Neural crest cell (in vitro differentiated cells): Measurements from ENCODE around the gene MSANTD3. TPM values are rescaled to one million over a fixed set of nuclear protein-coding genes. Genes with fewer than 3 reads are reported as not detected.
A peak's percentile ranks its signal among the peaks of the same experiment; 100 is the strongest.

Source experiments
- DNase-seq: peaks from one replicate; pipeline ENCODE4 v3.0.0; 2021; ENCODE audit warnings: low read depth, mixed read lengths, low spot score
- H3K27ac Mint-ChIP-seq: one replicate; pipeline ENCODE4 v1.8.0; 2021; ENCODE audit warnings: mild to moderate bottlenecking, mixed read lengths; ENCODE audit not compliant: unreplicated experiment
- H3K27me3 Mint-ChIP-seq: 2 replicates; pipeline ENCODE4 v1.8.0; 2021; ENCODE audit warnings: low read depth, mild to moderate bottlenecking, mixed read lengths
- H3K36me3 Mint-ChIP-seq: 2 replicates; pipeline ENCODE4 v1.8.0; 2021; ENCODE audit warnings: low read depth, mild to moderate bottlenecking, mixed read lengths
- H3K4me1 Mint-ChIP-seq: 2 replicates; pipeline ENCODE4 v1.8.0; 2021; ENCODE audit warnings: mixed read lengths
- H3K4me3 Mint-ChIP-seq: one replicate; pipeline ENCODE4 v1.8.0; 2021; ENCODE audit warnings: mild to moderate bottlenecking, mixed read lengths
- H3K9me3 Mint-ChIP-seq: 2 replicates; pipeline ENCODE4 v1.8.0; 2021; ENCODE audit warnings: mixed read lengths
- total RNA-seq: library from RNA; stranded (reverse); gene quantifications from 2 replicates; pipeline ENCODE4 v1.2.1, GENCODE V29; 2021
- TF ChIP-seq, protein P1 (sequence below): fragments of 200-600 bp; sonication (generic); conservative IDR thresholded peaks from 2 replicates; pipeline ENCODE4 v1.5.0; 2021; ENCODE audit warnings: antibody characterized with exemption, mild to moderate bottlenecking

Gene MSANTD3
- total RNA-seq, 1 donor from 2014 or later, result 50.1 TPM

DNA sequence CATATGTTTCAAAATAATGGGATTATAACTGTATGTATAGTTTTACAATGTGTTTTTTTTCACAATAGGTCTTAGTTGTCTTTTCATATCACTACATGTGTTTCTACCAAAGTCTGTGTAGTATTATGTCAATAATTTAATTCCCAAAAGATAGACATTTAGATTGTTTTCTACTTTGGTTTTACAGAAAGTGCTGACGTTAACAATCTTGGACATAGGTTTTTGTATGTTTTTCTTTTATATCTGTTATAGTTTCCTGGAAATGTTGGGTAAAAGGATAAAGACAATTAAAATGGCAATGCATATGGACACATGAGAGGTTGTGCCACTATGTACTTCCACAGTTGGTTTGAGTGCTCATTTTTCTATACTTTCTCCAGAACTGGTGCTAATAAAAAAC, 61.2 kb downstream of the MSANTD3 start:
- Mint-ChIP-seq H3K4me1 (peaks cover 29% of the 10 kb centered on the region), H3K27ac (no peak overlapping the region), H3K4me3 (no peak overlapping the region), H3K36me3 (peaks cover 5% of the 10 kb centered on the region), H3K27me3 (no peaks in the 10 kb centered on the region), H3K9me3 (no peaks in the 10 kb centered on the region)
- TF ChIP-seq, protein P1, sequence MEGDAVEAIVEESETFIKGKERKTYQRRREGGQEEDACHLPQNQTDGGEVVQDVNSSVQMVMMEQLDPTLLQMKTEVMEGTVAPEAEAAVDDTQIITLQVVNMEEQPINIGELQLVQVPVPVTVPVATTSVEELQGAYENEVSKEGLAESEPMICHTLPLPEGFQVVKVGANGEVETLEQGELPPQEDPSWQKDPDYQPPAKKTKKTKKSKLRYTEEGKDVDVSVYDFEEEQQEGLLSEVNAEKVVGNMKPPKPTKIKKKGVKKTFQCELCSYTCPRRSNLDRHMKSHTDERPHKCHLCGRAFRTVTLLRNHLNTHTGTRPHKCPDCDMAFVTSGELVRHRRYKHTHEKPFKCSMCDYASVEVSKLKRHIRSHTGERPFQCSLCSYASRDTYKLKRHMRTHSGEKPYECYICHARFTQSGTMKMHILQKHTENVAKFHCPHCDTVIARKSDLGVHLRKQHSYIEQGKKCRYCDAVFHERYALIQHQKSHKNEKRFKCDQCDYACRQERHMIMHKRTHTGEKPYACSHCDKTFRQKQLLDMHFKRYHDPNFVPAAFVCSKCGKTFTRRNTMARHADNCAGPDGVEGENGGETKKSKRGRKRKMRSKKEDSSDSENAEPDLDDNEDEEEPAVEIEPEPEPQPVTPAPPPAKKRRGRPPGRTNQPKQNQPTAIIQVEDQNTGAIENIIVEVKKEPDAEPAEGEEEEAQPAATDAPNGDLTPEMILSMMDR, result no peak
- DNase-seq, result no peak

DNA sequence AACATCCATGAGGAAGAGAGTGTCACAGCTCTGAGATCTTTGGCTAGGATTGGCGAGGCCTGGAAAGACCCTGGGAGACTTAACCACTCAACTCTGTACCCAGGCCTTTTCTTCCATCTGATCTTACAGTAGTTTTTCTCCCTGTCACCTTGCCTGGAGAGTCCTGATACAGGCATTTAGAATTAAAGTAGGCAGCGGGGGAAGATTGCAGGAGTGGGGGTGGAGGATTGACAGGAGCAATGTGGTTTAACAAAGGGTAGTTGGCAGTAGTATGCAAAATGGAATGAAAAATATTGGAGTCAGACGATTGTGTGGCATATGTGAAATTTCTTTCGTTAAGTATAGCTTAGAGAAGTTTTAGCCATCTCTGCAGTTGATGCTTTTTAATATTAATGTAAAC, 62.9 kb downstream of the MSANTD3 start:
- Mint-ChIP-seq H3K4me3 (no peak overlapping the region), H3K4me1 (peaks cover 40% of the 10 kb centered on the region), H3K27ac (peak overlapping the region; percentile 74), H3K27me3 (no peaks in the 10 kb centered on the region), H3K9me3 (no peaks in the 10 kb centered on the region), H3K36me3 (peaks cover 5% of the 10 kb centered on the region)
- no peak for DNase-seq
- TF ChIP-seq, protein P1, result no peak

DNA sequence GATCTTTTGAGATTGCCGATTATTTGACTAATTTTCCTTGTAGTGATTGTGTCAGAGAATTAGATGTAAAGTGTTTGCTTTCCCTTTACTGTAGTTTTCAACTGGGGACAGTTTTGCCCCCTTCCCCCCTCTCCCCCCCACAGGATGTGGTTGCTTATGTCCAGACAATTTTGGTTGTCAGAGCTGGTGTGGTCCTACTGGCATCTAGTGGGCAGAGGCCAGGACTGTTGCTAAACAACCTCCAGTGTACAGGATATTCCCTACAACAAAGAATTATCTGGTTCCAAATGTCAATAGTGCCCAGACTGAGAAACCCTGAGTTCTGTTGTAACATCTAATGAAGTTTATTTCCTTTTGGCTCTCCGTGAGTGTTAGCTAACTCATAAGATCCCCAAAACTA, 66.0 kb downstream of the MSANTD3 start:
- Mint-ChIP-seq H3K27me3 (no peaks in the 10 kb centered on the region), H3K9me3 (no peaks in the 10 kb centered on the region), H3K4me3 (no peak overlapping the region), H3K27ac (no peak overlapping the region), H3K36me3 (no peaks in the 10 kb centered on the region), H3K4me1 (peaks cover 48% of the 10 kb centered on the region)
- no peak for DNase-seq
- TF ChIP-seq, protein P1, result no peak

DNA sequence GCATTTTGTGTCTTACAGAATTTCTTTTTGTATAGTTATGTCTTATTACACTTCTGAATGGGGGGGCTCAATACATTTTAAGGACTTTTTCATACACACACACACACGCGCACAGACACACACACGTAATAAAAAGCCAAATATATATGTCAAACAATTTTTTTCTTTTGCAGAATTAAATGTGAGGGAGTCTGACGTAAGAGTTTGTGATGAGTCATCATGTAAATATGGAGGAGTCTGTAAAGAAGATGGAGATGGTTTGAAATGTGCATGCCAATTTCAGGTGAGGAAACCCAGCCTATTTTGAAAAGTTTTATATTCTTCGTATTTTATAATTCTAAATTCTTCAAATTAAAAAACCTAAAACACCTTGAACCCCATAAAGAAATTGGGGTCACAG, 71.6 kb downstream of the MSANTD3 start:
- Mint-ChIP-seq H3K27me3 (no peaks in the 10 kb centered on the region), H3K27ac (no peak overlapping the region), H3K4me3 (no peak overlapping the region), H3K36me3 (peaks cover 17% of the 10 kb centered on the region), H3K4me1 (peaks cover 18% of the 10 kb centered on the region), H3K9me3 (no peaks in the 10 kb centered on the region)
- no peak for DNase-seq
- TF ChIP-seq, protein P1, result no peak

DNA sequence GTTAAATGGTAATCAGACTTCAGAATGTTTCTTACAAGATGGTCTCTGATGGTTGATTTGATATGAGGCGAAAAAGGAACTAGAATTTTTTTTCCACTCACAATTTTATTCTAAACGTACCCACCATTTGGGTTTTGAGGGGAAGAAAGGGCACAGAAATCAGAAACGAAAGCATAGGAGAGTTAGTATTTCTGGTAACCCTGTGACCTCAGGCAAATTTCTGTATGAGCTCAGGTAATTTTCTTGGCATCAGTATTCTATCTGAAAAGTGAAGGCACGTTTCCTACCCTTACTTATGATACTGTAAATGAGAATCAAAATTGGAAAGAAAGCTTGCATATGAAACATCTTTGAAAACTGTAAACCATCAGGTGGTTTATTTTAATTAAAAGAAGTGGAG, 72.5 kb downstream of the MSANTD3 start:
- Mint-ChIP-seq H3K4me3 (no peak overlapping the region), H3K27ac (no peak overlapping the region), H3K27me3 (no peaks in the 10 kb centered on the region), H3K9me3 (no peaks in the 10 kb centered on the region), H3K4me1 (peaks cover 14% of the 10 kb centered on the region), H3K36me3 (peaks cover 20% of the 10 kb centered on the region)
- no peak for DNase-seq
- TF ChIP-seq, protein P1, result no peak

DNA sequence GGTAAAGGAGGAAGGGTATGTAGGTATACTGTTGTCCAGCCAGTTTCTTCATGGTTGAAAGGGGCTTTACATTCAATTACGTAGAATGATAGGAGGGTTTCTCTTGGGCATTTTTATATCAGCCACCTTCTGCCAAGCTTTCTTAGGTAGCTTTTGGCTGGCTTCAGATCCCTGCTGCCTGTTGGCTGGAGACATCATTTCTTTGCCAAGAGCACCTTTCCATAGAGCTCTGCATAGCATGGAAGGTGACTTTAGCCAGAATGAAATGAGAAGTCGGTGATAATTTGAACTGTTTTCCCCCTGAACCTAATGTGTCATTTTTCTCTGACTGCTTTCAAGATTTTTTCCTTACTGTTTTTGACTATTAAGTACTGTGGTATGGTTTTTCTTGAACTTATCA, 72.9 kb downstream of the MSANTD3 start:
- H3K27me3 Mint-ChIP-seq, result no peaks in the 10 kb centered on the region
- no peaks in the 10 kb centered on the region for H3K9me3 Mint-ChIP-seq
- TF ChIP-seq, protein P1, result no peak
- H3K4me1 Mint-ChIP-seq, result peaks cover 11% of the 10 kb centered on the region
- no peak overlapping the region for H3K4me3 Mint-ChIP-seq
- DNase-seq, result no peak
- no peak overlapping the region for H3K27ac Mint-ChIP-seq
- H3K36me3 Mint-ChIP-seq, result peaks cover 20% of the 10 kb centered on the region
